ENCODE measurements around the gene SLC44A3.
"Not testable (repeated sequence)": the region's sequence is repeated elsewhere in the genome, so short reads cannot be mapped to it uniquely, and the experiment has no call there.

Gene SLC44A3

GRCh38 chr1:94840381-94840780, 20.2 kb downstream of the SLC44A3 start:
- not testable (repeated sequence) for DNase-seq

- DNase-seq, result no peak
These were observed 20.7 kb downstream of the SLC44A3 start for GRCh38 chr1:94840808-94841207.

- DNase-seq, result no peak
These were observed 23.3 kb downstream of the SLC44A3 start for GRCh38 chr1:94843430-94843829.

GRCh38 chr1:94843846-94844245, 23.7 kb downstream of the SLC44A3 start:
- DNase-seq, result no peak

- DNase-seq, result no peak
These were observed 26.2 kb downstream of the SLC44A3 start for GRCh38 chr1:94846308-94846707.

GRCh38 chr1:94851571-94851970, 31.4 kb downstream of the SLC44A3 start:
- DNase-seq, result no peak

- no peak for DNase-seq
These were observed 32.6 kb downstream of the SLC44A3 start for GRCh38 chr1:94852788-94853187.

GRCh38 chr1:94854458-94855306, 34.5 kb downstream of the SLC44A3 start:
- peak; percentile 85 for DNase-seq

GRCh38 chr1:94855307-94855700, 35.1 kb downstream of the SLC44A3 start:
- DNase-seq, result no peak

GRCh38 chr1:94856004-94856403, 35.8 kb downstream of the SLC44A3 start:
- DNase-seq, result no peak

GRCh38 chr1:94856868-94857267, 36.7 kb downstream of the SLC44A3 start:
- no peak for DNase-seq

- DNase-seq, result no peak
These were observed 38.1 kb downstream of the SLC44A3 start for GRCh38 chr1:94858276-94858675.

GRCh38 chr1:94859174-94859573, 39.0 kb downstream of the SLC44A3 start:
- DNase-seq, result no peak

GRCh38 chr1:94862718-94863117, 42.6 kb downstream of the SLC44A3 start:
- DNase-seq, result no peak

- DNase-seq, result no peak
These were observed 43.2 kb downstream of the SLC44A3 start for GRCh38 chr1:94863297-94863911.

GRCh38 chr1:94863919-94864318, 43.8 kb downstream of the SLC44A3 start:
- no peak for DNase-seq

- DNase-seq, result no peak
These were observed 44.7 kb downstream of the SLC44A3 start for GRCh38 chr1:94864821-94865220.

GRCh38 chr1:94865360-94865759, 45.2 kb downstream of the SLC44A3 start:
- DNase-seq, result no peak

- no peak for DNase-seq
These were observed 46.1 kb downstream of the SLC44A3 start for GRCh38 chr1:94866164-94866807.

- no peak for DNase-seq
These were observed 50.9 kb downstream of the SLC44A3 start for GRCh38 chr1:94871031-94871430.

GRCh38 chr1:94872771-94873495, 52.8 kb downstream of the SLC44A3 start:
- no peak for DNase-seq

- DNase-seq, result peak; percentile 61
These were observed 53.6 kb downstream of the SLC44A3 start for GRCh38 chr1:94873520-94874351.
